H1 (cell line): Measurements from ENCODE around the gene LAMTOR5. TPM values are rescaled to one million over a fixed set of nuclear protein-coding genes. Genes with fewer than 3 reads are reported as not detected.

ENCODE experiments used
- ATF2 ChIP-seq: IDR thresholded peaks from 2 replicates; pipeline ENCODE4 v1.6.1; 2012; ENCODE audit warnings: low read length, inconsistent platforms
- JUN ChIP-seq: IDR thresholded peaks from 2 replicates; pipeline ENCODE4 v1.6.1; 2011; ENCODE audit warnings: low read depth, mild to moderate bottlenecking, improper control_type of control experiment, low read length
- KDM1A ChIP-seq: fragments of 200-600, 300-600 bp; sonication (generic); IDR thresholded peaks from 2 replicates; pipeline ENCODE4 v1.7.1; 2016; ENCODE audit warnings: mild to moderate bottlenecking, low read length, borderline replicate concordance
- POLR2AphosphoS5 ChIP-seq: IDR thresholded peaks from 2 replicates; pipeline ENCODE4 v1.6.1; 2011; ENCODE audit warnings: low read depth, low read length
- polyA plus RNA-seq, 7 experiments: library from polyadenylated mRNA; depleted of rRNA in 3 of 7; stranded (reverse) in 5 of 7; unstranded in 2 of 7; fragments of >200 nt in 5 of 7; fragments of 200-250 nt in 2 of 7; gene quantifications; 1 replicate in 5 of 7; 2 replicates in 1 of 7; 4 replicates in 1 of 7; pipeline versions ENCODE4 v1.2.1 to v1.2.3, GENCODE V29; 2011 to 2013; ENCODE audit warnings: missing spikeins in 2 of 7, mixed read lengths in 2 of 7
- total RNA-seq: library from RNA; stranded (reverse); fragmentation: NEBNext Ultra II Directional; extraction: Animal tissue kit (Norgen Biotek cat#: 25700); gene quantifications from 2 replicates; pipeline ENCODE4 v1.2.1, GENCODE V29; 2021

LAMTOR5 gene
- total and polyA plus RNA-seq, 2 of the 8 experiments (the other 6 are each of a cell fraction or from before 2014, with no cell fraction given), result 84.4 to 297 TPM

DNA sequence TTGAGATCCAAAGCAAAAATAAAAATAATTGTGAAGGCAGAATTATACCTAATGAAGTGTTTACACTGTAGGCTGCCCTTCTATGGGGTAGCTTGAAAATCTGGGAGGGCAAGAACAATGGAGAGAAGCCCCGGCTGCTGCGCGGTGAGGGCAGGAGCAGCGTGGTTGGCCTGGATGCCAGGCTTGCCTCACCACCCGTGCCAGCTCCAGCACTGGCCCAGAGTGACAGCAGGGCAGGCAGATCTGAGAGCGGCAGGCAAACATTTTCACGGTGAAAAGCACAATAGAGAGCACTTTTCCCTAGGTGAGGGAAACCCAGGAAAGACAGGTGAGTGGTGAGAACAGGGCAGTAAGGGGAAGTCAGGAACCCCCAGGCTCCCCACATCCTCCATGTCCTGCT lies 44.8 kb upstream of the LAMTOR5 start (continued):
- TF ChIP-seq ATF2 (no peak), JUN (no peak), KDM1A (no peak), POLR2AphosphoS5 (no peak)
